PC-9 (cell line): ENCODE measurements around the gene ZNF442. TPM values are rescaled to one million over a fixed set of nuclear protein-coding genes. Genes with fewer than 3 reads are reported as not detected.
"Not testable (repeated sequence)": the region's sequence is repeated elsewhere in the genome, so short reads cannot be mapped to it uniquely, and the experiment has no call there.

Experiments used
- BruUV-seq: library from RNA; stranded (reverse); fragments of 400-500 nt; replicated peaks from 2 replicates; lab custom pipeline; 2021; lab: Mats Ljungman, UMichigan
- CTCF ChIA-PET: fragments of 300-600 bp; sonication (Branson Sonifier 250); formaldehyde crosslinking; loops from one replicate; lab custom pipeline; 2022; ENCODE audit warnings: antibody characterized with exemption; lab: Charles Lee
- POLR2A ChIA-PET: fragments of 300-600 bp; sonication (Branson Sonifier 250); formaldehyde crosslinking; loops from one replicate; lab custom pipeline; 2022; ENCODE audit warnings: antibody characterized with exemption; ENCODE audit not compliant: unreplicated experiment; lab: Charles Lee
- DNase-seq, 2 experiments: peaks; one replicate each; pipeline versions ENCODE4 v3.0.0 to v3.0.0-alpha.2; 2015 to 2022; ENCODE audit warnings: mixed read lengths in 1 of 2
- H2AFZ ChIP-seq: fragments of 200-600 bp; sonication (generic); 2 replicates; pipeline ENCODE4 v1.8.1; 2017; ENCODE audit warnings: antibody characterized with exemption
- H3F3A ChIP-seq: fragments of 200-600 bp; sonication (generic); 2 replicates; pipeline ENCODE4 v1.8.1; 2017; ENCODE audit warnings: antibody characterized with exemption, mild to moderate bottlenecking, low read depth; ENCODE audit not compliant: insufficient read depth
- H3K27ac ChIP-seq: fragments of 200-600 bp; sonication (generic); 2 replicates; pipeline ENCODE4 v1.6.1; 2016; ENCODE audit warnings: mixed run types
- H3K27me3 ChIP-seq: fragments of 200-600 bp; sonication (generic); 2 replicates; pipeline ENCODE4 v1.6.1; 2016; ENCODE audit warnings: low read depth, mixed run types; ENCODE audit not compliant: insufficient read depth
- H3K36me3 ChIP-seq: fragments of 200-600 bp; sonication (generic); 2 replicates; pipeline ENCODE4 v1.6.1; 2016; ENCODE audit warnings: low read depth, mixed run types
- H3K4me1 ChIP-seq: fragments of 200-600 bp; sonication (generic); replicated peaks from 2 replicates; pipeline ENCODE4 v1.6.1; 2016; ENCODE audit warnings: mixed run types; ENCODE audit not compliant: insufficient read depth
- H3K4me2 ChIP-seq: fragments of 200-600 bp; sonication (generic); 2 replicates; pipeline ENCODE4 v1.6.1; 2017; ENCODE audit warnings: mixed run types
- H3K4me3 ChIP-seq: fragments of 200-600 bp; sonication (generic); 2 replicates; pipeline ENCODE4 v1.6.1; 2016; ENCODE audit warnings: mixed run types
- H3K79me2 ChIP-seq: fragments of 200-600 bp; sonication (generic); 2 replicates; pipeline ENCODE4 v1.6.1; 2017; ENCODE audit warnings: low read depth, mixed run types
- H3K9me2 ChIP-seq: fragments of 200-600 bp; sonication (generic); 2 replicates; pipeline ENCODE4 v1.8.1; 2017; ENCODE audit warnings: mild to moderate bottlenecking; ENCODE audit not compliant: insufficient read depth
- H3K9me3 ChIP-seq: fragments of 200-600 bp; sonication (generic); 2 replicates; pipeline ENCODE4 v1.8.1; 2016; ENCODE audit warnings: low read depth; ENCODE audit not compliant: insufficient read depth
- H4K20me1 ChIP-seq: fragments of 200-600 bp; sonication (generic); 2 replicates; pipeline ENCODE4 v1.8.1; 2017; ENCODE audit not compliant: insufficient read depth
- EZH2 ChIP-seq: fragments of 200-600 bp; sonication (generic); IDR thresholded peaks from 2 replicates; pipeline ENCODE4 v1.8.0; 2017; ENCODE audit warnings: antibody characterized with exemption, low read depth
- intact Hi-C: fragments of 100-400 bp; cut with micrococcal nuclease; formaldehyde crosslinking; loops from one replicate; pipeline ENCODE4 v1.10.0; 2022; ENCODE audit not compliant: unreplicated experiment
- total RNA-seq: library from RNA; stranded (reverse); gene quantifications from 2 replicates; pipeline ENCODE4 v1.2.3, GENCODE V29; 2021
- TF ChIP-seq, protein P1 (sequence below): fragments of 200-600 bp; sonication (generic); conservative IDR thresholded peaks from 2 replicates; pipeline ENCODE4 v1.6.1; 2017; ENCODE audit warnings: mixed run types, antibody characterized with exemption, mild to moderate bottlenecking, moderate library complexity

ZNF442 gene
- total RNA-seq, 1 experiment from 2014 or later, result not detected

DNA sequence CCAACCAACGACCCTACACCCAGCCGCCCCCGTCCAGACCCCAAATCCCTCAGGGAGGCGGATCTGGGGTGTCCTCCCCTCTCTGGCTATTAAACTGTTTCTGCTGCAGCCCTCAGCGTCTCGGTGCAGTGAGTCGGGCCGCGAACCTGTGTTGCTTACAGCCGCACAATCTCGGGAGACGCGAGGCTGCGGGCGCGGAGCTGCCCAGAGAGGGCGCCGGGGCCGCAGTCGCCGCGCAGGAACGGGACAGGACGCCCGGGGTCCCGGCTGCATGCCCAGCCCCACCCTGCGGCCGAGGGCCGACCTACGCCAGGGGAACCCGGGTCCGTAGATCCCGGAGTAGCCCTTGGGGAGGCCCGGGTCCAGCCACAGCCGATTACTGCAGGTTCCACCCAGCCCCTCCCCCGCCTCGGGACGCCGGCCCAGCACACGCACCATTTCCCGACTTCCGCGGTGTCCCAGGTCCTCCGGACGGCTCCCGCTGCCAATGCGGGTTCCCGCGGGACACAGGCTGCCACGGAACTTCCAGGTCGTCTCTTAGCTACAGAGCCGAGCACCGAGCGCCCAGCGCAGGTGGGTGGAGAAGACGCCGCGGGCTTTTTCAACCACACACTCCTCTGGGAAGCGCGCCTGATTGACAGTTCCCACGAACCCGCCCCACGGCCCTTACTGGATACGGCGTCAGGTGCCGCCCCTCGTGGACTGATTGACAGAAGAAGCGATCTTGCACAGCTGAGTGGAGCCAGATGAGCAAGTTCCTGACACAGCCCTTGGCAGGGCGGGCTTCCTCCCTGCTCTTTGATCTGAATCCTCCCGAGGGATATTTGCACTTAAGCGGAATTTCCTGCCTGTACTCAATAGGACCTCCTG, 35.4 kb upstream of the ZNF442 start, which contains the start of gene ZNF799:
Gene ZNF799 (minus strand): TSS at position 639 of the 870 bp plus-strand sequence. CDS start 201 bp downstream, at position 438.
- no peaks in the 10 kb centered on the region for H4K20me1 ChIP-seq
- H3K9me2 ChIP-seq, result no peaks in the 10 kb centered on the region
- peak; percentile 96 to 97 for DNase-seq
- ChIA-PET CTCF (no interaction called here), POLR2A (interaction anchor here (0.6 to 0.7 kb wide), 3 partner anchors 69 to 446 kb away, joined by 4 to 21 read pairs (median 10); no protein-coding TSS in a partner anchor)
- intact Hi-C loops, result loop anchor here (5.0 kb wide), 2 partner anchors 41 to 151 kb away; partner anchors contain the start of genes ZNF443 and ZNF564
- BruUV-seq, result no TSS peak
- peaks cover 9% of the 10 kb centered on the region; the same call in 1 of the 2 replicates for H3F3A ChIP-seq
- H3K79me2 ChIP-seq, result peaks cover 7% of the 10 kb centered on the region; the same call in 1 of the 2 replicates
- no peaks in the 10 kb centered on the region; the same call in 1 of the 2 replicates for H3K9me3 ChIP-seq
- no peaks in the 10 kb centered on the region for H3K27me3 ChIP-seq
- peaks cover 11% of the 10 kb centered on the region; the same call in 1 of the 2 replicates for H3K4me1 ChIP-seq
- H3K27ac ChIP-seq, result peak within 1 kb of the TSS; percentile 7; the same call in 1 of the 2 replicates
- TF ChIP-seq EZH2, result no peak
- TF ChIP-seq, protein P1, sequence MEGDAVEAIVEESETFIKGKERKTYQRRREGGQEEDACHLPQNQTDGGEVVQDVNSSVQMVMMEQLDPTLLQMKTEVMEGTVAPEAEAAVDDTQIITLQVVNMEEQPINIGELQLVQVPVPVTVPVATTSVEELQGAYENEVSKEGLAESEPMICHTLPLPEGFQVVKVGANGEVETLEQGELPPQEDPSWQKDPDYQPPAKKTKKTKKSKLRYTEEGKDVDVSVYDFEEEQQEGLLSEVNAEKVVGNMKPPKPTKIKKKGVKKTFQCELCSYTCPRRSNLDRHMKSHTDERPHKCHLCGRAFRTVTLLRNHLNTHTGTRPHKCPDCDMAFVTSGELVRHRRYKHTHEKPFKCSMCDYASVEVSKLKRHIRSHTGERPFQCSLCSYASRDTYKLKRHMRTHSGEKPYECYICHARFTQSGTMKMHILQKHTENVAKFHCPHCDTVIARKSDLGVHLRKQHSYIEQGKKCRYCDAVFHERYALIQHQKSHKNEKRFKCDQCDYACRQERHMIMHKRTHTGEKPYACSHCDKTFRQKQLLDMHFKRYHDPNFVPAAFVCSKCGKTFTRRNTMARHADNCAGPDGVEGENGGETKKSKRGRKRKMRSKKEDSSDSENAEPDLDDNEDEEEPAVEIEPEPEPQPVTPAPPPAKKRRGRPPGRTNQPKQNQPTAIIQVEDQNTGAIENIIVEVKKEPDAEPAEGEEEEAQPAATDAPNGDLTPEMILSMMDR, result no peak; the same call in 1 of the 2 replicates
- H3K36me3 ChIP-seq, result no peaks in the 10 kb centered on the region
- peak within 1 kb of the TSS; percentile 93 for H3K4me3 ChIP-seq
- peak within 1 kb of the TSS; percentile 89 for H2AFZ ChIP-seq
- peak within 1 kb of the TSS; percentile 83 for H3K4me2 ChIP-seq

DNA sequence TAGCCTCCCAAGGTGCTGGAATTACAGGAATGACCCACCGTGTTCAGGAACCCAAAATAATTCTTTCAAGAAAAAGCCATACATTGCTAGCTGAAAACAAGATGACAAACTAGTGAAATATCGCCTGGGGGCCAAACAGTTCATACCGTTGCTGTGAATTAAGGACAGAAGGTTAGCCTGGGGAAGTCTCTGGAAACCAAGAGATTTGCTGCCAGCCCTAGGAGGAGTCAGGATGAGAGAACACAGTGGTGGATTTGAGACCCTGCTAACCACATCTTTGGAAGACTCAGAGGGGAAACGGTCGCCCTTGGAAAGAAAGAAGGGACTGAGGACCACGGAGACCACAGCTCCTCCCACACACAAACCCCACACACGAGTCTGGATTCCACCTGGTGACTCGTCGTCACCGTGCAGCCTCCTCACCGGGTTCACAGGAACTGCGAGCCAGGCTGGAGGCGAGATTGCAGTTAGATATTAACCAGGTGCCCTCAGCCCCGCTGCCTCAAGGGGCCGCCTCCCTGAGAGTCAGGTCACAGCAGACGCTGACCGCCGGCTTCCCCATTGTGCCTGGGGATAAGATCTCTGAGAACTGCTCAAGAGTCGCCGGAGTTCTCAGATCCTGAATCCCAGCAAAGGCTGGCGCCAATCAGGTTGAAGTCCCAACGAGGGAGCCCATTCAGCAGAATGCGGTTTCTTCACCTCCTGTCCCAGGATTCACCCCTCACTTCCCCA, 34.6 kb upstream of the ZNF442 start:
- H3K27me3 ChIP-seq, H3K36me3 ChIP-seq, H4K20me1 ChIP-seq, POLR2A ChIA-PET, H3F3A ChIP-seq, H3K79me2 ChIP-seq, H3K9me3 ChIP-seq, H3K9me2 ChIP-seq: not testable (repeated sequence)
- peak overlapping the region; percentile 89 for H2AFZ ChIP-seq
- H3K4me2 ChIP-seq, result peak overlapping the region; percentile 83
- DNase-seq, result peak; percentile 46 to 61
- H3K27ac ChIP-seq, result peak overlapping the region; percentile 7; the same call in 1 of the 2 replicates
- TSS peak; percentile 30 for BruUV-seq
- peaks cover 11% of the 10 kb centered on the region; the same call in 1 of the 2 replicates for H3K4me1 ChIP-seq
- H3K4me3 ChIP-seq, result peak overlapping the region; percentile 93
- CTCF ChIA-PET, result interaction anchor here (0.6 kb wide), 1 partner anchor 205 kb away, joined by 9 read pairs; no protein-coding TSS in a partner anchor
- intact Hi-C loops, result loop anchor here (5.0 kb wide), 2 partner anchors 42 to 152 kb away; partner anchors contain the start of genes ZNF443 and ZNF564

DNA sequence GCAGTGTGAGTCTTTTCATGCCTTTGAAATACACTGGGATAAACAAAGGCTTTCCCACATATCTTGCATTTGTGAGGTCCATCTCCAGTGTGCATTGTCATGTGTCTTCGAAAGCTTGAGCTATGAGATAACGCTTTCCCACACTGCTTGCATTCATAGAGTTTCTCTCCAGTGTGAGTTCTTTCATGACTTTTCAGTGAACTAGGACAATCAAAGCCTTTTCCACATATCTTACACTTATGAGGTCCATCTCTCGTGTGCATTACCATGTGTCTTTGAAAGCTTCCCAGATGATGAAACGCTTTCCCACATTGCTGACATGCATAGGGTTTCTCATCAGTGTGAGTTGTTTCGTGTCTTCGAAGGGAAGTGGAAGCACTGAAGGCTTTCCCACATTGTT, 25.7 kb upstream of the ZNF442 start:
- H2AFZ ChIP-seq, BruUV-seq, POLR2A ChIA-PET, H3K9me2 ChIP-seq, H3K27ac ChIP-seq, intact Hi-C loops, H3K4me3 ChIP-seq, H4K20me1 ChIP-seq, H3F3A ChIP-seq, DNase-seq, H3K4me2 ChIP-seq, H3K79me2 ChIP-seq, H3K4me1 ChIP-seq, CTCF ChIA-PET, H3K27me3 ChIP-seq: not testable (repeated sequence)
- peaks cover 19% of the 10 kb centered on the region for H3K36me3 ChIP-seq
- H3K9me3 ChIP-seq, result peaks cover 25% of the 10 kb centered on the region; the same call in 1 of the 2 replicates

DNA sequence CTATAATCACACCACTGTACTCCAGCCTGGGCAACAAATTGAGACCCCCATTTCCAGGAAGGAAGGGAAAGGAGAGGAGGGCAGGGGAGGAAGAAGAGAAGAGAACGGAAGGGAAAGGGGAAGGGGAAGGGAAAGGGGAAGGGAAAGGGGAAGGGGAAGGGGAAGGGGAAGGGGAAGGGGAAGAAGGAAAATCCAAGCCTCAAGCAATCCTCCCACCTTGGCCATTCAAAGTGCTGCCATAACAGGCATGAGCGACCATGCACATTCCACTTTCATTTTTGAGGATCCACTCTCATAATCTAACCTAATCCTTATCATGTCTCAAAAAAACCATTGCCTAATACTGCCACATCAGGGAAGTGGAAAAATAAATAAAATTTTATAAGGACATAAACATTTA, 20.9 kb upstream of the ZNF442 start:
- H3K4me2 ChIP-seq, intact Hi-C loops, H3K27ac ChIP-seq, H4K20me1 ChIP-seq, H2AFZ ChIP-seq, H3K9me2 ChIP-seq, DNase-seq, H3K27me3 ChIP-seq, POLR2A ChIA-PET, H3K4me1 ChIP-seq, BruUV-seq, H3K4me3 ChIP-seq, H3K79me2 ChIP-seq, H3F3A ChIP-seq: not testable (repeated sequence)
- Histone ChIP-seq H3K36me3 (peaks cover 13% of the 10 kb centered on the region), H3K9me3 (peaks cover 17% of the 10 kb centered on the region; the same call in 1 of the 2 replicates)
- CTCF ChIA-PET, result interaction anchor here (0.6 kb wide), 1 partner anchor 71 kb away, joined by 4 read pairs; no protein-coding TSS in a partner anchor
